A549 treated with AZD9567 at 1 μM for 4 hours (cell line): ENCODE measurements around the gene COX20. TPM values are rescaled to one million over a fixed set of nuclear protein-coding genes. Genes with fewer than 3 reads are reported as not detected.

Experiments
- total RNA-seq: library from RNA; stranded (reverse); fragments of 200-300 nt; extraction: Qiagen RNA extraction; gene quantifications from 5 replicates; pipeline ENCODE4 v1.2.3, GENCODE V29; 2022; ENCODE audit not compliant: insufficient read depth

Gene COX20
- 44.3 to 61.1 TPM (median 47.6 TPM) in 5 replicates for total RNA-seq

GRCh38 chr1:244835276-244836134, at the start of gene COX20:
Gene COX20 (plus strand): TSS chr1:244835658. CDS start chr1:244835715, 57 bp downstream.

GRCh38 chr1:244864253-244865027, 29.0 kb downstream of the COX20 start, which contains the start of gene HNRNPU:
Gene HNRNPU (minus strand): TSS chr1:244864543. CDS start chr1:244864307, 236 bp downstream.

Other genes starting within 250 kb of the COX20 start
- 27.7 to 44.0 TPM (median 33.9 TPM) in 5 replicates for gene DESI2, start 182.5 kb upstream of the COX20 start, total RNA-seq
- gene HNRNPU, start 28.9 kb downstream of the COX20 start, total RNA-seq: 312 to 445 TPM (median 317 TPM) in 5 replicates